Sigmoid colon (tissue), 4 donors: ENCODE data around the gene PTER.

Experiments used
- EP300 ChIP-seq, 4 donors: sonication (generic); formaldehyde crosslinking; IDR thresholded peaks; one replicate each; pipeline ENCODE4 v1.6.1; 2017; ENCODE audit warnings: antibody characterized with exemption in 4 of 4
- POLR2A ChIP-seq, 2 donors: fragments of 450-650 bp; IDR thresholded peaks; one replicate each; pipeline ENCODE4 v1.6.1; 2016; ENCODE audit warnings: antibody characterized with exemption in 2 of 2, mild to moderate bottlenecking in 2 of 2, moderate library complexity in 2 of 2
- POLR2AphosphoS5 ChIP-seq, 4 donors: sonication (generic); formaldehyde crosslinking; IDR thresholded peaks; one replicate each; pipeline ENCODE4 v1.6.1; 2017; ENCODE audit warnings: antibody characterized with exemption in 4 of 4
- TF ChIP-seq, protein P1 (sequence below), 4 experiments: fragments of 450-650 bp in 3 of 4; fragments of 200-600 bp in 1 of 4; IDR thresholded peaks; one replicate each; pipeline ENCODE4 v1.5.1; 2016 to 2019; ENCODE audit warnings: antibody characterized with exemption in 4 of 4, mild to moderate bottlenecking in 3 of 4, moderate library complexity in 2 of 4

DNA sequence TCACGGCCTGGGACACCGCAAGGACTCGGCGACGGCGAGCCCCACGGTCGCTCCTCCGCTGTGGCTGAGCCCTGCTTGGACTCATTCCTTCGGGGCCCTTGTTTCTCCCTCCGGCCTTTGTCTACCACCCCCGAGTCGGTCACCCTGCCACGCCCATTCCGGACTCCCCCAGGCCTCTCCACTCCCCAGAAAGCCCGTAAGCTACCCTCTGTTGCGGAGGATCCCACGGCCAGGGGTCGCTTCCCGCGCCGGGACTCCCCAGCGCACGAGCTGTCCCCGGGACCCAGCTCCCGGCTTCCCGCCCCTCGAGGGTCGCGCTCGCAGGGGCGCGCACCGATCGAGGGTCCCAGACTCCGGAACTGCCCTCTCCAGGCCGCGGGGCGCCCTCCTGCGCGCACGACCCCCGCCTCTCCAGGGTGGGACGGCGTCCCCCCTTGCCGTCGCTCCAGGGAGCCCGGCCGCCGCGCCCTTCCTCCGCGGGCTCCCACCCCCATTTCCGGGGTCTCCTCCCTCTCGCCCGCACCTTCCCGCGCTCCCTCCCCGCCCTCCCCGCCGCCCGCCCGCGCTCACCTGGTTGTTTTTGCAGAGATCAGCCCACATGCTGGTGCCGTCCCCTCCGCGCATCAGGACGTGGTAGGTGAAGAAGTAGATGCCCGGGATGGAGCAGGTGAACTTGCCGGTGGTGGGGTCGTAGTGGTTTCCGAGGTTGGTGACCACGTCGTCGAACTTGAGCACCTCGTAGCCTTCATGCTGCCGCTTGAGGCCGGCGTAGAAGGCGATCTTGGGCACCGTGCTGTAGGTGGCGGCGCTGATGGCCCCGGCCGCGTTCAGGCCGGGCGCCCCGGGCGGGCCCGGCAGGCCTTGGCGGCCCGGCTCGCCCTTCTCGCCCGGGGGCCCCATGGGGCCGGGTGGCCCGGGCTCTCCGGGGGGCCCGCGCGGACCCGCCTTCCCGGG lies 83.4 kb downstream of the PTER start:
- TF ChIP-seq POLR2A (IDR thresholded peaks at IDR 0.05) (no peak), EP300 (IDR thresholded peaks at IDR 0.05) (no peak), POLR2AphosphoS5 (IDR thresholded peaks at IDR 0.05) (no peak)
- TF ChIP-seq, protein P1, sequence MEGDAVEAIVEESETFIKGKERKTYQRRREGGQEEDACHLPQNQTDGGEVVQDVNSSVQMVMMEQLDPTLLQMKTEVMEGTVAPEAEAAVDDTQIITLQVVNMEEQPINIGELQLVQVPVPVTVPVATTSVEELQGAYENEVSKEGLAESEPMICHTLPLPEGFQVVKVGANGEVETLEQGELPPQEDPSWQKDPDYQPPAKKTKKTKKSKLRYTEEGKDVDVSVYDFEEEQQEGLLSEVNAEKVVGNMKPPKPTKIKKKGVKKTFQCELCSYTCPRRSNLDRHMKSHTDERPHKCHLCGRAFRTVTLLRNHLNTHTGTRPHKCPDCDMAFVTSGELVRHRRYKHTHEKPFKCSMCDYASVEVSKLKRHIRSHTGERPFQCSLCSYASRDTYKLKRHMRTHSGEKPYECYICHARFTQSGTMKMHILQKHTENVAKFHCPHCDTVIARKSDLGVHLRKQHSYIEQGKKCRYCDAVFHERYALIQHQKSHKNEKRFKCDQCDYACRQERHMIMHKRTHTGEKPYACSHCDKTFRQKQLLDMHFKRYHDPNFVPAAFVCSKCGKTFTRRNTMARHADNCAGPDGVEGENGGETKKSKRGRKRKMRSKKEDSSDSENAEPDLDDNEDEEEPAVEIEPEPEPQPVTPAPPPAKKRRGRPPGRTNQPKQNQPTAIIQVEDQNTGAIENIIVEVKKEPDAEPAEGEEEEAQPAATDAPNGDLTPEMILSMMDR (IDR thresholded peaks at IDR 0.05) = no peak
